Endothelial cell (in vitro differentiated cells): ENCODE measurements around the gene TBCK. TPM values are rescaled to one million over a fixed set of nuclear protein-coding genes. Genes with fewer than 3 reads are reported as not detected.

Source experiments
- DNase-seq: peaks from one replicate; pipeline ENCODE4 v3.0.0; 2021; ENCODE audit warnings: low spot score
- H3K27ac Mint-ChIP-seq: one replicate; pipeline ENCODE4 v1.8.0; 2021; ENCODE audit warnings: mixed read lengths, inconsistent platforms; ENCODE audit not compliant: unreplicated experiment
- H3K27me3 Mint-ChIP-seq: one replicate; pipeline ENCODE4 v1.8.0; 2021; ENCODE audit warnings: mild to moderate bottlenecking, moderate library complexity, mixed read lengths, inconsistent platforms; ENCODE audit not compliant: unreplicated experiment
- H3K36me3 Mint-ChIP-seq: one replicate; pipeline ENCODE4 v1.8.0; 2021; ENCODE audit warnings: mild to moderate bottlenecking, low read depth, mixed read lengths, inconsistent platforms; ENCODE audit not compliant: unreplicated experiment
- H3K4me1 Mint-ChIP-seq: one replicate; pipeline ENCODE4 v1.8.0; 2021; ENCODE audit warnings: mild to moderate bottlenecking, mixed read lengths, inconsistent platforms; ENCODE audit not compliant: unreplicated experiment
- H3K4me3 Mint-ChIP-seq: one replicate; pipeline ENCODE4 v1.8.0; 2021; ENCODE audit warnings: mild to moderate bottlenecking, mixed read lengths, inconsistent platforms; ENCODE audit not compliant: unreplicated experiment
- H3K9me3 Mint-ChIP-seq: one replicate; pipeline ENCODE4 v1.8.0; 2021; ENCODE audit warnings: mixed read lengths, inconsistent platforms; ENCODE audit not compliant: unreplicated experiment
- CTCF ChIP-seq: fragments of 200-600 bp; sonication (generic); IDR thresholded peaks from one replicate; pipeline ENCODE4 v1.5.0; 2021; ENCODE audit warnings: antibody characterized with exemption; ENCODE audit not compliant: unreplicated experiment
- total RNA-seq: library from RNA; stranded (reverse); fragmentation: NEBNext Ultra II Directional; extraction: Animal tissue kit (Norgen Biotek cat#: 25700); gene quantifications from one replicate; pipeline ENCODE4 v1.2.1, GENCODE V29; 2021; ENCODE audit not compliant: unreplicated experiment

TBCK gene
- total RNA-seq, 1 donor from 2014 or later = 48.6 TPM

GRCh38 chr4:106312997-106313522 is 2.9 kb downstream of the TBCK start:
- Mint-ChIP-seq H3K4me3 (no peak overlapping the region), H3K36me3 (no peaks in the 10 kb centered on the region), H3K27ac (peak overlapping the region; percentile 38)

GRCh38 chr4:106312377-106312776 is 3.6 kb downstream of the TBCK start:
- Mint-ChIP-seq H3K27ac (no peak overlapping the region), H3K27me3 (peaks cover 2% of the 10 kb centered on the region), H3K4me1 (peaks cover 7% of the 10 kb centered on the region), H3K9me3 (no peaks in the 10 kb centered on the region), H3K4me3 (no peak overlapping the region), H3K36me3 (no peaks in the 10 kb centered on the region)
- DNase-seq = no peak
- TF ChIP-seq CTCF = no peak

More at GRCh38 chr4:106312997-106313522, 2.9 kb downstream of the TBCK start:
- DNase-seq = no peak
- H3K9me3 Mint-ChIP-seq = no peaks in the 10 kb centered on the region
- peaks cover 2% of the 10 kb centered on the region for H3K27me3 Mint-ChIP-seq
- H3K4me1 Mint-ChIP-seq = peaks cover 7% of the 10 kb centered on the region
- TF ChIP-seq CTCF = no peak

GRCh38 chr4:106306561-106306960 is 9.4 kb downstream of the TBCK start:
- Mint-ChIP-seq H3K4me3 (no peak overlapping the region), H3K27ac (no peak overlapping the region)

GRCh38 chr4:106305435-106306055 is 10.5 kb downstream of the TBCK start:
- Mint-ChIP-seq H3K9me3 (no peaks in the 10 kb centered on the region), H3K4me1 (peaks cover 8% of the 10 kb centered on the region), H3K27ac (no peak overlapping the region), H3K4me3 (no peak overlapping the region), H3K36me3 (peaks cover 3% of the 10 kb centered on the region), H3K27me3 (peaks cover 2% of the 10 kb centered on the region)
- DNase-seq = no peak
- TF ChIP-seq CTCF = no peak

More at GRCh38 chr4:106306561-106306960, 9.4 kb downstream of the TBCK start:
- H3K27me3 Mint-ChIP-seq = peaks cover 2% of the 10 kb centered on the region
- TF ChIP-seq CTCF = no peak
- peaks cover 6% of the 10 kb centered on the region for H3K4me1 Mint-ChIP-seq
- DNase-seq = no peak
- H3K36me3 Mint-ChIP-seq = peaks cover 3% of the 10 kb centered on the region
- H3K9me3 Mint-ChIP-seq = no peaks in the 10 kb centered on the region

- H3K9me3 Mint-ChIP-seq = no peaks in the 10 kb centered on the region
- peaks cover 9% of the 10 kb centered on the region for H3K36me3 Mint-ChIP-seq
- no peak overlapping the region for H3K27ac Mint-ChIP-seq
- peaks cover 8% of the 10 kb centered on the region for H3K4me1 Mint-ChIP-seq
- DNase-seq = no peak
- no peak overlapping the region for H3K4me3 Mint-ChIP-seq
- no peak for TF ChIP-seq CTCF
- H3K27me3 Mint-ChIP-seq = peaks cover 4% of the 10 kb centered on the region
Measured at GRCh38 chr4:106304632-106305031, 11.4 kb downstream of the TBCK start.
